Neural progenitor cell (in vitro differentiated cells): ENCODE measurements around the gene DHDH. TPM values are rescaled to one million over a fixed set of nuclear protein-coding genes. Genes with fewer than 3 reads are reported as not detected.
A peak's percentile ranks its signal among the peaks of the same experiment; 100 is the strongest.

Experiments
- DNase-seq: peaks from one replicate; pipeline ENCODE4 v3.0.0-alpha.2; 2016; ENCODE audit warnings: low spot score
- H2AFZ ChIP-seq: fragments of 200-600 bp; sonication (generic); replicated peaks from 2 replicates; pipeline ENCODE4 v1.6.1; 2016; ENCODE audit warnings: antibody characterized with exemption
- H3F3A ChIP-seq: fragments of 200-600 bp; sonication (generic); 2 replicates; pipeline ENCODE4 v1.6.1; 2016; ENCODE audit warnings: antibody characterized with exemption, low read depth
- H3K27ac ChIP-seq: fragments of 200-600 bp; sonication (generic); 2 replicates; pipeline ENCODE4 v1.5.1; 2016; ENCODE audit warnings: mild to moderate bottlenecking
- H3K27me3 ChIP-seq: fragments of 200-600 bp; sonication (generic); 2 replicates; pipeline ENCODE4 v1.6.1; 2016; ENCODE audit warnings: mild to moderate bottlenecking, moderate library complexity
- H3K36me3 ChIP-seq: fragments of 200-600 bp; sonication (generic); 2 replicates; pipeline ENCODE4 v1.5.1; 2016
- H3K4me1 ChIP-seq: fragments of 200-600 bp; sonication (generic); 2 replicates; pipeline ENCODE4 v1.6.1; 2016; ENCODE audit warnings: mixed run types
- H3K4me2 ChIP-seq: fragments of 200-600 bp; sonication (generic); 2 replicates; pipeline ENCODE4 v1.6.1; 2016
- H3K4me3 ChIP-seq: fragments of 200-600 bp; sonication (generic); 2 replicates; pipeline ENCODE4 v1.5.1; 2016
- H3K79me2 ChIP-seq: fragments of 200-600 bp; sonication (generic); 2 replicates; pipeline ENCODE4 v1.6.1; 2016; ENCODE audit warnings: low read depth
- H3K9ac ChIP-seq: fragments of 200-600 bp; sonication (generic); 2 replicates; pipeline ENCODE4 v1.6.1; 2016
- H3K9me3 ChIP-seq: fragments of 200-600 bp; sonication (generic); 2 replicates; pipeline ENCODE4 v1.5.1; 2016; ENCODE audit warnings: low read depth
- H4K20me1 ChIP-seq: fragments of 200-600 bp; sonication (generic); 2 replicates; pipeline ENCODE4 v1.6.1; 2016; ENCODE audit warnings: low read depth
- H3K27ac Mint-ChIP-seq: 3 replicates; pipeline ENCODE4 v1.8.0; 2021; ENCODE audit warnings: mixed read lengths
- H3K27me3 Mint-ChIP-seq: 2 replicates; pipeline ENCODE4 v1.8.0; 2022; ENCODE audit warnings: low read depth, mild to moderate bottlenecking, inconsistent platforms, moderate library complexity, mixed read lengths; ENCODE audit not compliant: insufficient read depth
- H3K36me3 Mint-ChIP-seq: 3 replicates; pipeline ENCODE4 v1.8.0; 2021; ENCODE audit warnings: mixed read lengths
- H3K4me1 Mint-ChIP-seq: 3 replicates; pipeline ENCODE4 v1.8.0; 2021; ENCODE audit warnings: mixed read lengths
- H3K4me3 Mint-ChIP-seq: 3 replicates; pipeline ENCODE4 v1.8.0; 2021; ENCODE audit warnings: mild to moderate bottlenecking, moderate library complexity, mixed read lengths
- H3K9me3 Mint-ChIP-seq: 3 replicates; pipeline ENCODE4 v1.8.0; 2020; ENCODE audit warnings: mixed read lengths
- EZH2 ChIP-seq: fragments of 200-600 bp; sonication (generic); IDR thresholded peaks from 2 replicates; pipeline ENCODE4 v1.6.1; 2017; ENCODE audit warnings: antibody characterized with exemption, mild to moderate bottlenecking, moderate library complexity
- EZH2phosphoT487 ChIP-seq: fragments of 200-600 bp; sonication (generic); IDR thresholded peaks from 2 replicates; pipeline ENCODE4 v1.6.1; 2017; ENCODE audit warnings: antibody characterized with exemption
- total RNA-seq: library from RNA; depleted of rRNA; stranded (reverse); fragments of >200 nt; gene quantifications from 2 replicates; pipeline ENCODE4 v1.2.3, GENCODE V29; 2015; ENCODE audit warnings: low replicate concordance
- TF ChIP-seq, protein P1 (sequence below): fragments of 200-600 bp; sonication (generic); IDR thresholded peaks from 2 replicates; pipeline ENCODE4 v1.5.1; 2017; ENCODE audit warnings: antibody characterized with exemption, mild to moderate bottlenecking

The DHDH gene
- total RNA-seq, 1 donor from 2014 or later = not detected

DNA sequence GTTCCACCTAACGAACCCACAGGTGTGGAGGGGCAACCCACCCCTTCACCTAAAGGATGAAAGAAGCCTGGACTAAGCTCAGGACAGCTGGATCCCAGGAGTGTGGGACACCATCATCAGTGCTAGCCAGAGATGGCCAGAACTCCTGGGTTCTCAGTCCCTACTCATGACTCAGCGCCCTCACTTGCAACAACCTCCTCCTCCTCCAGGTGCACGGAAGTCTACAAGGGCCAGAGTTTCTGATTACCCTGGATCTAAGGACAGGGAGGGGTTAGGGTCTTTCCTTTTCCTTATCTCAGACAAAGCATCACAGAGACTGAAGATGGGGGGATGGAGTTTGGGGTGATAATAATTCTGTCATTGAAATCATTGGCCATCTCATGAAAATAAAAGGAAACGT is 42.9 kb upstream of the DHDH start:
- H3K4me3 Mint-ChIP-seq = peak overlapping the region; percentile 7
- no peak for DNase-seq
- no peak overlapping the region for H3K27ac Mint-ChIP-seq
- peaks cover 5% of the 10 kb centered on the region for H3K27me3 Mint-ChIP-seq
- Histone ChIP-seq H3F3A (no peaks in the 10 kb centered on the region), H3K79me2 (no peaks in the 10 kb centered on the region), H3K9me3 (no peaks in the 10 kb centered on the region), H3K4me2 (no peak overlapping the region), H4K20me1 (no peaks in the 10 kb centered on the region), H3K27me3 (no peaks in the 10 kb centered on the region), H3K9ac (no peak overlapping the region), H3K36me3 (no peaks in the 10 kb centered on the region), H3K4me1 (no peaks in the 10 kb centered on the region), H2AFZ (no peak overlapping the region), H3K4me3 (no peak overlapping the region), H3K27ac (no peak overlapping the region)
- TF ChIP-seq EZH2 = no peak
- TF ChIP-seq EZH2phosphoT487 = no peak
- TF ChIP-seq, protein P1, sequence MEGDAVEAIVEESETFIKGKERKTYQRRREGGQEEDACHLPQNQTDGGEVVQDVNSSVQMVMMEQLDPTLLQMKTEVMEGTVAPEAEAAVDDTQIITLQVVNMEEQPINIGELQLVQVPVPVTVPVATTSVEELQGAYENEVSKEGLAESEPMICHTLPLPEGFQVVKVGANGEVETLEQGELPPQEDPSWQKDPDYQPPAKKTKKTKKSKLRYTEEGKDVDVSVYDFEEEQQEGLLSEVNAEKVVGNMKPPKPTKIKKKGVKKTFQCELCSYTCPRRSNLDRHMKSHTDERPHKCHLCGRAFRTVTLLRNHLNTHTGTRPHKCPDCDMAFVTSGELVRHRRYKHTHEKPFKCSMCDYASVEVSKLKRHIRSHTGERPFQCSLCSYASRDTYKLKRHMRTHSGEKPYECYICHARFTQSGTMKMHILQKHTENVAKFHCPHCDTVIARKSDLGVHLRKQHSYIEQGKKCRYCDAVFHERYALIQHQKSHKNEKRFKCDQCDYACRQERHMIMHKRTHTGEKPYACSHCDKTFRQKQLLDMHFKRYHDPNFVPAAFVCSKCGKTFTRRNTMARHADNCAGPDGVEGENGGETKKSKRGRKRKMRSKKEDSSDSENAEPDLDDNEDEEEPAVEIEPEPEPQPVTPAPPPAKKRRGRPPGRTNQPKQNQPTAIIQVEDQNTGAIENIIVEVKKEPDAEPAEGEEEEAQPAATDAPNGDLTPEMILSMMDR = no peak
- H3K4me1 Mint-ChIP-seq = peaks cover 7% of the 10 kb centered on the region
- H3K9me3 Mint-ChIP-seq = peaks cover 5% of the 10 kb centered on the region
- no peaks in the 10 kb centered on the region for H3K36me3 Mint-ChIP-seq

DNA sequence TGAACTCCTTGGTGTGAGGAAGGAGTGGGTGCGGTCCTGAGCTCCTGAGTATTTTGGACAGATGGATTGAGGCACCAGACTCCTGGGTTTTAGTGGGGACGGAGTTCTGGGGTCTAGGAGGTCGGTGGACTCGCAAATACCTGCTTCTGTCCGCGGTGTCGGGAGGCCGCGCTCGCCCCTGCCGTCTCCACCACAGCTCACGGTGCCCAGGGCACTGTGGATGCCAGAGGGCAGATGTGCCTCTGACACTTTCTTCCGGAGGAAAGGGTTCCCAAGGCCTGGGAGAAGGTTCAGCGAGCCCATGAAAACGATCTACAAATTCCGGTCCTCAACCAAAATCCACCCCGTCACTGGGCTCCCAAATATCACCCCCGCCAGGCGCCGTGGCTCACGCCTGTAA is 38.3 kb upstream of the DHDH start:
- Histone ChIP-seq H3F3A (peaks cover 17% of the 10 kb centered on the region), H3K4me2 (peak overlapping the region; percentile 63), H3K27me3 (no peaks in the 10 kb centered on the region), H4K20me1 (no peaks in the 10 kb centered on the region), H3K4me3 (peak overlapping the region; percentile 7), H3K27ac (no peak overlapping the region), H3K9ac (no peak overlapping the region), H3K36me3 (no peaks in the 10 kb centered on the region), H3K4me1 (no peaks in the 10 kb centered on the region), H2AFZ (no peak overlapping the region), H3K9me3 (no peaks in the 10 kb centered on the region), H3K79me2 (no peaks in the 10 kb centered on the region)
- Mint-ChIP-seq H3K36me3 (no peaks in the 10 kb centered on the region), H3K27ac (no peak overlapping the region), H3K4me3 (no peak overlapping the region), H3K27me3 (peaks cover 2% of the 10 kb centered on the region), H3K4me1 (peaks cover 18% of the 10 kb centered on the region), H3K9me3 (peaks cover 5% of the 10 kb centered on the region)
- DNase-seq = no peak
- TF ChIP-seq EZH2phosphoT487 (no peak), EZH2 (no peak)
- TF ChIP-seq, protein P1 = no peak

DNA sequence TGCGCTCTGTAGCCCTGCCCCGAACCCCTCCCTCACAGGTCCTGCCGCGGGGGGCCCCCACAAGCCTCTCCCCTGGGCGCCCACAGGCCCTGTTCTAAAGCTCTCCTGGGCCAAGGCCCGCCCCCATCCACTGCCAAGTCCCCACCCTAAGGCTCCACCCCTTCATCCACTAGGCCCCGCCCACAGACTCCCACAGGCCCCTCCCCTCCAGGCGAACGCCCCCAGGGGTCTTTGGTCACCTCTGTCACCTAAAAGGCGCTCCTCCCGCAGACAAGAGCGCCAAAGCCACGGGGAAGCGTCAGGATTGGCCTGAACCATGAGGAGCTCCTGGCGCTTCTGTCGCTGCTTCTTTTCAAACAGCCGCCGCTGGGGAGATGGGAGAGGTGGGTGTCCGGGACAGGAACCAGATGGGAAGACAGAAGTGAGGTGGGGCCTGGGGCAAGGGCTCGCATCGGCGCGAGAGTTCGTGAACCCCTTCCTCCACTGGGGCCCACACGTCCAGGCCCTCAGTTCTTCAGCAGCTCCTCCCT is 37.2 kb upstream of the DHDH start:
- H3K27ac ChIP-seq = no peak overlapping the region
- H3K4me1 ChIP-seq = no peaks in the 10 kb centered on the region
- H3K4me1 Mint-ChIP-seq = peaks cover 24% of the 10 kb centered on the region
- peaks cover under 1% of the 10 kb centered on the region for H4K20me1 ChIP-seq
- H3K27ac Mint-ChIP-seq = no peak overlapping the region
- no peaks in the 10 kb centered on the region for H3K27me3 ChIP-seq
- peak overlapping the region; percentile 63 for H3K4me2 ChIP-seq
- peaks cover 3% of the 10 kb centered on the region for H3K9me3 Mint-ChIP-seq
- no peaks in the 10 kb centered on the region for H3K36me3 Mint-ChIP-seq
- H3K79me2 ChIP-seq = peaks cover 10% of the 10 kb centered on the region
- TF ChIP-seq, protein P1 = no peak
- TF ChIP-seq EZH2 (no peak), EZH2phosphoT487 (no peak)
- H3K9me3 ChIP-seq = no peaks in the 10 kb centered on the region
- peaks cover 17% of the 10 kb centered on the region for H3F3A ChIP-seq
- peaks cover 2% of the 10 kb centered on the region for H3K27me3 Mint-ChIP-seq
- peak overlapping the region; percentile 7 for H3K4me3 ChIP-seq
- H3K9ac ChIP-seq = no peak overlapping the region
- DNase-seq = peak; percentile 79
- H2AFZ ChIP-seq = peak overlapping the region; percentile 8
- no peaks in the 10 kb centered on the region for H3K36me3 ChIP-seq
- no peak overlapping the region for H3K4me3 Mint-ChIP-seq
